Measurements from ENCODE around the gene STRADB. TPM values are rescaled to one million over a fixed set of nuclear protein-coding genes. Genes with fewer than 3 reads are reported as not detected.

STRADB gene
- polyA plus RNA-seq, 1 donor from 2014 or later: 74.8 TPM

DNA sequence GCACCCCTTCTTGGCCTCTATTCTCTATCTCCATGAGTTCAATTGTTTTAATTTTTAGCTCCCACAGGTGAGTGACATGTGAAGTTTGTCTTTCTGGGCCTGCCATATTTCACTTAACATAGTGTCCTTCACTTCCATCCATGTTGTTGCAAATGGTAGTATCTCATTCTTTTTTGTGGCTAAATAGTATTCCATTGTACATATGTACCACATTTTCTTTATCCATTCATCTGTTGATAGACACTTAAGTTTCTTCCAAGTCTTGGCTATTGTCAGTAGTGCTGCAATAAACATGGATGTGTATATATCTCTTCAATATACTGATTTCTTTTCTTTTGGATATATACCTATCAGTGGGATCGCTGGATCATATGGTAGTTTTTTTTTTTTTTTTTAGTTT, 9.0 kb downstream of the STRADB start:
- no peak overlapping the region for H3K4me3 ChIP-seq (ENCODE audit: low read length)

DNA sequence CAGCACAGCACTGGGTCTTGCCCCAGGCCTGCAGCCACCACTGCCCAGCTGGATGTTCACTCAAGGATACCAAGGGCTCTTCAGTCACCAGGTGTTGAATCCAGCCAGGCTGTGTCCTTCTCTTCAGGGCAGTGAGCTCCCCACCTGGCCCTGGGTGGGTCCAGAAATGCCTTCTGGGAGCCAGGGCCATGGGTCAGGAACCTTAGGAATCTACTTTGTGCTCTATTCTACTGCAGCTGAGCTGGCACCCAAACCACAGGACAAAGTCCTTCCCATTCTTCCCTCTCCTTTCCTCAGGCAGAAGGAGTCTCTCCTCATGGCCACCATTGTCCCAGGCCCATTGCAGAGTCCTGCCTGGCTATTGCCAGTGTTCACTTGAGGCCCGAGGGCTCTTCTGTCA, 13.0 kb downstream of the STRADB start:
- Histone ChIP-seq H4K20me1 (ENCODE audit: insufficient read depth) (no peaks in the 10 kb centered on the region), H3K27ac (ENCODE audit: low read length) (no peak overlapping the region), H3K4me2 (ENCODE audit: low read length) (no peak overlapping the region), H3K36me3 (ENCODE audit: insufficient read depth, low read length) (peaks cover 5% of the 10 kb centered on the region), H3K9ac (ENCODE audit: low read length) (no peak overlapping the region), H3K27me3 (ENCODE audit: insufficient read depth, low read depth, low read length) (no peaks in the 10 kb centered on the region), H3K9me2 (ENCODE audit: insufficient read depth, low read length) (no peaks in the 10 kb centered on the region), H2AFZ (ENCODE audit: low read depth, low read length) (no peak overlapping the region), H3K9me3 (ENCODE audit: low read length) (no peaks in the 10 kb centered on the region), H3K79me2 (replicated peaks; ENCODE audit: insufficient read depth, low read length) (no peaks in the 10 kb centered on the region), H3F3A (ENCODE audit: insufficient read depth, low read length, poor library complexity, severe bottlenecking) (no peaks in the 10 kb centered on the region), H3K4me3 (ENCODE audit: low read length) (no peak overlapping the region)
- no peak for TF ChIP-seq SMC3 (conservative IDR thresholded peaks at IDR 0.05; ENCODE audit: poor library complexity)
- no peak for TF ChIP-seq EZH2 (IDR thresholded peaks at IDR 0.05; ENCODE audit: borderline replicate concordance, insufficient read depth, low read length, poor library complexity, severe bottlenecking)
- TF ChIP-seq TAF1 (IDR thresholded peaks at IDR 0.05; ENCODE audit: low read depth): no peak
- TF ChIP-seq, protein P1, sequence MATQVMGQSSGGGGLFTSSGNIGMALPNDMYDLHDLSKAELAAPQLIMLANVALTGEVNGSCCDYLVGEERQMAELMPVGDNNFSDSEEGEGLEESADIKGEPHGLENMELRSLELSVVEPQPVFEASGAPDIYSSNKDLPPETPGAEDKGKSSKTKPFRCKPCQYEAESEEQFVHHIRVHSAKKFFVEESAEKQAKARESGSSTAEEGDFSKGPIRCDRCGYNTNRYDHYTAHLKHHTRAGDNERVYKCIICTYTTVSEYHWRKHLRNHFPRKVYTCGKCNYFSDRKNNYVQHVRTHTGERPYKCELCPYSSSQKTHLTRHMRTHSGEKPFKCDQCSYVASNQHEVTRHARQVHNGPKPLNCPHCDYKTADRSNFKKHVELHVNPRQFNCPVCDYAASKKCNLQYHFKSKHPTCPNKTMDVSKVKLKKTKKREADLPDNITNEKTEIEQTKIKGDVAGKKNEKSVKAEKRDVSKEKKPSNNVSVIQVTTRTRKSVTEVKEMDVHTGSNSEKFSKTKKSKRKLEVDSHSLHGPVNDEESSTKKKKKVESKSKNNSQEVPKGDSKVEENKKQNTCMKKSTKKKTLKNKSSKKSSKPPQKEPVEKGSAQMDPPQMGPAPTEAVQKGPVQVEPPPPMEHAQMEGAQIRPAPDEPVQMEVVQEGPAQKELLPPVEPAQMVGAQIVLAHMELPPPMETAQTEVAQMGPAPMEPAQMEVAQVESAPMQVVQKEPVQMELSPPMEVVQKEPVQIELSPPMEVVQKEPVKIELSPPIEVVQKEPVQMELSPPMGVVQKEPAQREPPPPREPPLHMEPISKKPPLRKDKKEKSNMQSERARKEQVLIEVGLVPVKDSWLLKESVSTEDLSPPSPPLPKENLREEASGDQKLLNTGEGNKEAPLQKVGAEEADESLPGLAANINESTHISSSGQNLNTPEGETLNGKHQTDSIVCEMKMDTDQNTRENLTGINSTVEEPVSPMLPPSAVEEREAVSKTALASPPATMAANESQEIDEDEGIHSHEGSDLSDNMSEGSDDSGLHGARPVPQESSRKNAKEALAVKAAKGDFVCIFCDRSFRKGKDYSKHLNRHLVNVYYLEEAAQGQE (IDR thresholded peaks at IDR 0.05; ENCODE audit: borderline replicate concordance): no peak
- TF ChIP-seq, protein P2, sequence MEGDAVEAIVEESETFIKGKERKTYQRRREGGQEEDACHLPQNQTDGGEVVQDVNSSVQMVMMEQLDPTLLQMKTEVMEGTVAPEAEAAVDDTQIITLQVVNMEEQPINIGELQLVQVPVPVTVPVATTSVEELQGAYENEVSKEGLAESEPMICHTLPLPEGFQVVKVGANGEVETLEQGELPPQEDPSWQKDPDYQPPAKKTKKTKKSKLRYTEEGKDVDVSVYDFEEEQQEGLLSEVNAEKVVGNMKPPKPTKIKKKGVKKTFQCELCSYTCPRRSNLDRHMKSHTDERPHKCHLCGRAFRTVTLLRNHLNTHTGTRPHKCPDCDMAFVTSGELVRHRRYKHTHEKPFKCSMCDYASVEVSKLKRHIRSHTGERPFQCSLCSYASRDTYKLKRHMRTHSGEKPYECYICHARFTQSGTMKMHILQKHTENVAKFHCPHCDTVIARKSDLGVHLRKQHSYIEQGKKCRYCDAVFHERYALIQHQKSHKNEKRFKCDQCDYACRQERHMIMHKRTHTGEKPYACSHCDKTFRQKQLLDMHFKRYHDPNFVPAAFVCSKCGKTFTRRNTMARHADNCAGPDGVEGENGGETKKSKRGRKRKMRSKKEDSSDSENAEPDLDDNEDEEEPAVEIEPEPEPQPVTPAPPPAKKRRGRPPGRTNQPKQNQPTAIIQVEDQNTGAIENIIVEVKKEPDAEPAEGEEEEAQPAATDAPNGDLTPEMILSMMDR (IDR thresholded peaks at IDR 0.05; ENCODE audit: poor library complexity, severe bottlenecking): no peak
- TF ChIP-seq POLR2AphosphoS5 (IDR thresholded peaks at IDR 0.05): no peak
- TF ChIP-seq EP300 (conservative IDR thresholded peaks at IDR 0.05; ENCODE audit: poor library complexity, severe bottlenecking): no peak
- no peak for TF ChIP-seq RAD21 (conservative IDR thresholded peaks at IDR 0.05)
- no peak for TF ChIP-seq MXI1 (conservative IDR thresholded peaks at IDR 0.05; ENCODE audit: poor library complexity, severe bottlenecking)

More for the DNA sequence above, 9.0 kb downstream of the STRADB start:
- no peaks in the 10 kb centered on the region for H3K9me3 ChIP-seq (ENCODE audit: low read length)
- no peak overlapping the region for H3K27ac ChIP-seq (ENCODE audit: low read length)
- H3F3A ChIP-seq (ENCODE audit: insufficient read depth, low read length, poor library complexity, severe bottlenecking): no peaks in the 10 kb centered on the region
- no peak overlapping the region for H2AFZ ChIP-seq (ENCODE audit: low read depth, low read length)
- H3K79me2 ChIP-seq (replicated peaks; ENCODE audit: insufficient read depth, low read length): no peaks in the 10 kb centered on the region
- no peaks in the 10 kb centered on the region for H3K27me3 ChIP-seq (ENCODE audit: insufficient read depth, low read depth, low read length)
- H3K9me2 ChIP-seq (ENCODE audit: insufficient read depth, low read length): no peaks in the 10 kb centered on the region
- H3K9ac ChIP-seq (ENCODE audit: low read length): no peak overlapping the region
- H3K4me2 ChIP-seq (ENCODE audit: low read length): no peak overlapping the region
- no peaks in the 10 kb centered on the region for H4K20me1 ChIP-seq (ENCODE audit: insufficient read depth)
- no peak for TF ChIP-seq EP300 (conservative IDR thresholded peaks at IDR 0.05; ENCODE audit: poor library complexity, severe bottlenecking)
- no peak for TF ChIP-seq TAF1 (IDR thresholded peaks at IDR 0.05; ENCODE audit: low read depth)
- TF ChIP-seq, protein P2 (IDR thresholded peaks at IDR 0.05; ENCODE audit: poor library complexity, severe bottlenecking): no peak
- TF ChIP-seq EZH2 (IDR thresholded peaks at IDR 0.05; ENCODE audit: borderline replicate concordance, insufficient read depth, low read length, poor library complexity, severe bottlenecking): no peak
- no peak for TF ChIP-seq RAD21 (conservative IDR thresholded peaks at IDR 0.05)
- TF ChIP-seq MXI1 (conservative IDR thresholded peaks at IDR 0.05; ENCODE audit: poor library complexity, severe bottlenecking): no peak
- TF ChIP-seq, protein P1 (IDR thresholded peaks at IDR 0.05; ENCODE audit: borderline replicate concordance): no peak
- TF ChIP-seq SMC3 (conservative IDR thresholded peaks at IDR 0.05; ENCODE audit: poor library complexity): no peak
- no peak for TF ChIP-seq POLR2AphosphoS5 (IDR thresholded peaks at IDR 0.05)
- peaks cover 5% of the 10 kb centered on the region for H3K36me3 ChIP-seq (ENCODE audit: insufficient read depth, low read length)

All from neural cell (in vitro differentiated cells).